CD1c-positive myeloid dendritic cell (primary cell): ENCODE measurements around the gene VSIG2.

Source experiments
- DNase-seq: peaks from one replicate; pipeline ENCODE4 v3.0.0-alpha.2; 2016; ENCODE audit errors: extremely low spot score

VSIG2 gene

DNA sequence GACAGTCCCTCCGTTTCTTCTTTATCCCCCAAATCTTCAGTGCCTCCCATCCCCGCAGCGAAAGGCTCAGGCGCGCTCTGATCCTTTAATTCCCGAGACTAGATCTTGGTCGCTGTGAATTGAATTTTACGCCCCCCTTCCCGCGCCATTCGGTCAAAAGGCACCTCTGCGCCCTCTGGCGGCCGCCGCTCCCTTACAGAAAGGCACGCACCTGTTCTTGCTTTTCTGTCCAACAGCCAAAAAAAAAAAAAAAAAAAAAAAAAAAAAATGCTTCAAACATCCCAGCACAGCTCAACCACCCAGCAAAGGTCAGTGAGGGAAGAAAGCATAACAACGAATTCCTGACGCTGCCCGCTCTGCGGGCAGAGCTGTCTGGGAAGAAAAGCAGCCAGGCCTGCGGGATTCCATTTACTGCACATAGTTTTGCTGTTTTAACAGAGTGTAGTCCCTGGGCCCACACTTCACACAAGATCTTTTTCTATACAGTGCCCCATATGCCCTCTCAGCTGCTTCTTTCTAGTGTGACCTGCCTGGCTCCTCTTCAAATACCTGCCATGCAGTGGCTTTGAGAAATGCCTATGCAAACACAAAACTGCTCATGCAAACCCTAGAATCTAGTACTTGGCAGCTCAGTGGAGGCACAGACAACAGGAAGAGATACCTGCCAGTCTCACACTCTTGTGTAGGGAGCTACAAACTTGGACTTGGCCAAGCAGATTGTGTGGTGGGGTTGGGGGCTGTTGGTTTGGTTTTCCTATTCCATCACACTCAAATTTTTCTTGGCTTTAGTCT is 11.3 kb upstream of the VSIG2 start:
- peak; percentile 66 for DNase-seq

DNA sequence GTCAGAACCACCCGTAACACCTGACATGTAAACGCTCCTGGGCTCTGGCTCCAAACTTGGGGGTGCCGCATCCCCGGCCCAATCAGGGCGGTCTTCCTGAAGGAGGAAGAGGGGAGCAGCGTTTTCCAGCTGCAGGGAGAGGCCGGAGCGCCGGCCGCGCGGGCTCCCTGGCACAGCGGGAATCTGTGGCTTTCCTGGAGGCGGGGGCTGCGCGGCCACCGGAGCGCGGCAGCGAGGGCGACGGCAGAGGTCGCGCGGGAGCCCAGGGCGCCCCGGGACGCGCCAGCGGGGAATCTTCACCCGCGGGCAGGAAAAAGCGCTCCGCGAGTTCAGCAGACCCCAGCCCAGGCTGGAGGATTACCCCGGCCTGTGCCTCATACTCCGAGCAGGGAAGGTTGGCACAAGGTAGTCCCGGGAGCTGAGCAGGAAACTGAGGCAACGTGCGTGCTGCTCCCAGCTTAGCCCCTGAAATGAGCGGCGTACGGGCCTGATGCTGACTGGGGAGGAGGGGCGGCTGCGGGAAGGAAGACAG is 10.6 kb upstream of the VSIG2 start:
- DNase-seq, result no peak

DNA sequence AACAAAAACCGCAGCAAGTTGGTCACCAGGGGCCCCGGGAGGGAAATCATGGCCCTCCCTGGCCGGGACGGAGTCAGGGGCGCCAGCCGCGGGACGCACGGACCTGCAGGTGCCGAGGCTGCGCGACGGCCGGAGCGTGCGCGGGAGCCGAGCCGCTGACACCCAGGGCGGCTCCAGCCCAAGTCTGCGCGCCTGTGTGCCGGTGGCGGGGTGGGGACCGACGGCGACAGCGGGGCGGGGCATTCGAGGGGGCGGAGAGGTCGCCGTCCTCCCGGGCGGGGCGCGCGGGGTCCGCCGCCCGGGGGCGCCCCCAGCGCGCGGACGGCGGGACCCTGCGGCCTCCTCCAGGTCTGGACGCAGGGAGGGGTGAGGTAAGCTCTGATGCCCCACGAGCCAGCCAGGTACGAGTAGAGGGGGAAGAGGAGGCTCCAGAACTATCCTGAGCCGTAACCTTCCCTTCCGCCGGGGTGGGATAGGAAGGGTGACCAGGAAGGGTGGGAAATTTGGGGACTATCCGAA is 10.1 kb upstream of the VSIG2 start, which contains the start of gene ESAM:
TSS of gene ESAM (minus strand) at position 186 of the 519 bp plus-strand sequence. CDS start at position 50, 136 bp downstream.
- DNase-seq, result peak; percentile 46

DNA sequence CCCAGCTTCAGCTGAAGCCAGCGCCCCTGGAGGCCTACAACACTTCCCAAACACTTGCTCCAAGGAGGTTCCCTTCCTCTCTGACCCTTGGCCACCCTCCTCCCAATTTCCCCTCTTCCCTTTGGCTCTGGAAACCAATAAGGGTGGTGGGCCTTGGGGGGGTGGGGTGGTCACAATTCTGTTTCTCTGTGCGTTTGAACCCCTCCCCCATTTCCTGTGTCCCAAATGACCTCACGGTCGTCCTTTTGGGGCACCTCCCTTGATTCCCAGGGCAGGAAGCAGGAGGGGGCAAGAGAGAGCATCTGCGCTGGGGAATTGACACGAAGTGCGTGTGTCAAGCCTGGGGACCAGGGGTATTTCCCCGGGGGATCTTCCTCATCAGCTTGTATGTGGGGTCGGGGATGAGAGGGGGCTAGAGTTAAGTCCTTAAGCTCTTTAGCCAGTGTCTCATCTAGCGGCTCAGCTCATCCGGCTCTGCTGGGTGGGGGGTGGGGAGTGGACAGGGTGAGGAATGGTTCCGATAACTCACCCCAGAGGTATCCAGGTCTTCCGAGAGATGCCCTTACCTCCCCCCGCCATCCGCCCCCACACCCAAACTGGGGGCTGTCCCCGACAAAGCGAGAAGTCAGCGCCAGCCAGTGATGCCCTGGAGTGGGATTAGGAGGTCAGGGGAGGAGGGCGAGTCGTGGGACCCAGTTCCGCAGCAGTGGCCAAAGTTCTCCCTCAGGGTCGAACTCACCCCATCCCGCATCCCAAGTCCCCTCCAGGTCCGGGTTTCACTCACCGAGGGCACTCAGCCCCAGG is 9.4 kb upstream of the VSIG2 start:
- DNase-seq, result no peak

DNA sequence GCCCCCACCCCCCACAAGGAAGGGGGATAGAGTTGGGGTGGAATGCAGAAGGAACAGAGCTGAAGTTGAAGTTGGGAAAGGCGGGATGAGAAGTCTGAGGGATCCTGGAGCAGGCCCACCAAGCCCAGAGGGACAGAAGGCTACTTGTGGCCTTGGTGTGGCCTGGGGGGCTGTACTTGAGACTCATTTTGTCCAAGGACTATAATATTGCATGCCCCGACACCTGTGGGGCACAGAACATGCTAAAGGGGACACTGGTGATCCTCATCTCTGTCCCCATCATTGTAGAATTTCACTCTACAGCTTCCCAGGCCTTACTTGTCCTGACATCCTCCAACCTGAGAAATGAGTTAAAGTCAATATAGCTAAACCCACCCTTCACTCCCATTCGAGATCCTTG is 8.8 kb upstream of the VSIG2 start:
- no peak for DNase-seq

DNA sequence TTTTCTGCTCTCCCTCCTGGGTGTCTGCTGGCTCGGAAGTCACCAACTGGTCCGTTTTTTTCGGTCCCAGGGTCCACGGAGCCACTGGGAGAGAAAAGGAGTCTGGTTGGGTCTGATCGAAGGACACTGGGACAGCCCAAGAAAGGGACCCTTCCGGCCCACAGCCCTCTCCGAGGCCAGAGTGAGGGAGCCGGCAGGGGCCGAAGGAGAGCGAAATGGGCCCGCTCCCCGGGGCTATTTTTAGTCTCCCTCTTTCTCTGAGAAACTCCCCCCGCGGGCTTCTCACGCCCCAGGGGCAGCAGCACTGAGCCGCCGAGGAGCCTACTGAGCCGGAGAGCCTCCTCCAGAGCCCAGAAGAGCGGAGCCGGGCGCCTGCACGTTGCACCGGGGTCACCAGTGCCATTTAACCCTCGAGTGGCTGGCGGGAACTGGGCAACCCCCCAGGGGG is 8.2 kb upstream of the VSIG2 start:
- no peak for DNase-seq

DNA sequence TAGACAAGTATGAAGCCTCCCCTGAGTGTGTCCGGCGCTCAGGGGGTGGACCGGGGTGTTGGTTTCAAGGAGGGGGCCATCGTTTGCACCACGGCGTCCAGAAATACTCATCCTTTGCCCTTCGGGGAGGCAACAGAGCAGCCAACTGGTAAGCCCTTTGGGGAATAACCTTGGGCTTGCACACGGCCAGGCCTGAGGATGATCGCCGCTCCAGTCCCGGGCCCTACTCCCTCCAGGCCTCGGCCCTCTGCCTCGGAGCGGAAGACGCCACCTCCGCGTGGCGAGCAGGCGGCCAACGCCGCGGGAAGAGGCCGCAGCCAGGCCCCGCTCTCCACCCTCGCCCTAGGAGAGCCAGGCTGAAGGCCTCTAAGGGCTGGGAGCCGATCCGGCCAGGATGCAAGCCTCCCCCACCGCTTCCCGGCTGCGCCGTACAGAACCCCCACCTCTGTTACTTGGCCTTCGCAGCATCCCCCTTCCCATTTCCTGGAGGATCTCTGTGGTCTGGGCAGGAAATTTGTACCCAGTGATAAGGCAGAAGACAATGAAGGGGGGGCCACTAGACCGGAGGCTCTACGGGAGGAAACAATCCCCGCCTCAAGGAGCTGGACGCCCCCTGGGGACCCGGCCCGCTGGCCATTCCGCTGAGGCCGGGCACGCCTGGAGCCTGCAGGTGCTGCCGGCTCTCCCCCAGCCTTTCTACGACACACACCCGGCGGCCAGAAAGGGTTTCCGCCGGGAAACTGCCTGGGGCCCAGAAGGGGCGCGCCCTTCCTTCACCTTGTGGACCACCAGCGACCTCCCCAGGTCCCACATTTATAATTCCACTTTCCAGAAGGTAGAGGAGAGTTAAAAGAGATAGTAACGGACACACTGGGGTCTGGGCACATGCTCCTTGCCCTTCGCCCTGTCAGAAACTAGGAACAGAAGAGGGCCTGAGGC is 7.5 kb upstream of the VSIG2 start:
- DNase-seq, result no peak

DNA sequence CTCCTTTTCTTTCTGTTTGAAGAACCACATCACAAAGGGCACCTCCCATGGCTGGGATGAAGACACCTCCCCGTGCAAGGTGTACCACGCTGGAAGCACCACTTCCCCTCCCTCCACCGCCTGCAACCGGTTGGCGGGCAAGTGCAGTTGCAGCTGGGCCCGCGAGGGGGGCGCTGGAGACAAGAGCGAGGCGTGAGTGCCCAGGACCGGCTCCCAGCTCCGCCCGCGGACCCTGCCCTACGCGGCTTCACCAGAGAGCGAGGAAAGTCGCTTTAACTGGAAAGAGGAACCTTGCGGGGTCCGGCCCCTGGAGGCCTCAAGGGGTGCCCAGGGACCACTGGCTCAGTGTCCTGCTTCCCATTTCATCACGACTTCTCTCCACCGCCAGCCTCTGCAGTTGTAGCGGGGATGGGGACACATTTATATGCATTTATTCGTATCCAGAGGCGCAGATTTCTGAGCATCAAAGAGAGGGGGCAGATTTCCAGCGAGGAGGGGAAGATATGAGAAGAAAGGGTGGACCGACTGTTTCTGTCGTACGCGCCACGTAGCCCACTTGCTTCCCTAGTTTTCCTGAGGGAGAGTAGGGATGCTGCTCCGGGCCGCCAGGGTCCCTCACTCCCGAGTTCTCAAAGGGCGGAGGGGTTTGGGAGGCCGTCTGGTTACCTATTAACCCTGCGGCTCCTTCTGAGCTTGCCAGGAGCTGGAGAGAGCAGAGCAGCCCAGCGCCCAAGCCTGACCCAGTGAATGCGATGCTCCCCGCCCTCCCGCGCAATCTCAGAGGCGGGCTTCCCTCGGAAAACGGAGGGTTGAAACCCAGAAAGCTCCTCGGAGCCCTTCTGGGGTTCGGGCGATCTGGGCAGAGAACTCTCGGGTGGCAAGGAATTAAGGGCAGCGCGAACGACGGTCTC is 6.6 kb upstream of the VSIG2 start:
- DNase-seq, result peak; percentile 93

DNA sequence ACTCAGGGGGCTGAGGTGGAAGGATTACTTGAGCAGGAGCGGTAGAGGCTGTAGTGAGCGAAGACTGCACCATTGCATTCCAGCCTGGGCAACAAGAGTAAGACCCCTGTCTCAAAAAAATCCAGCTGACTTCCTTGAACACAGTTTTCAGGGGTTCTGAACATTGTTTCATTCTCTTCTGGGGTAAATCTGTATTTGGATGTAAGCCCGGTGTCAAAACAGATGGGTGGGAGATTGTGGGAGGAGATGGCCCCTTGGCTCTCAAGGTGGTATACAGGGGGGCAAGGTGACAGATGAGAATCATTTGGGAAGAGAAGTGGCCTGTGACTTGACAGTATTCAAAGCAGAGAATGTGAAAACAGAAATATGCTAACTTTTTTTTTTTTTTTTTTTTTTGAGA is 5.3 kb upstream of the VSIG2 start:
- no peak for DNase-seq

DNA sequence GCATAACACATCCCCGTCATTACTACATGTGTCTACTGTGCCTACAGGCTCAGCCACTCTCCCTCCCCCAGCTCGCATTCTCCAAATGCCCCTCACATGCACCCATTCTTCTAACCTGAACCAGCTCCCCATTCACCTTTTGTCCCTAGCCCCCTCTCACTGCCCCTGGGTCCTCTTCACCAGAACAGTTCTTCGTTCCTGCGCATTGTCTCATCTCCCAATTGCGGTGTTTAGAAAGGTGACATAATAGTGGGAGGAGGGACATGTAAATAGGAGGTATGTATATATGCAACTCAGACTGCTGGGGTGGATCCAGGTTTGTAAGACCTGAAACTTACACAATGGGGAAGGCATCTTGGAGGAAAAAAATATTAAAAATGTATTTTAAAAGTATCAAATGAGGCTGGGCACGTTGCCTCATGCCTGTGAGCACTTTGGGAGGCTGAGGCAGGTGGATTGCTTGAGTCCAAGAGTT is 4.7 kb upstream of the VSIG2 start:
- DNase-seq, result no peak

DNA sequence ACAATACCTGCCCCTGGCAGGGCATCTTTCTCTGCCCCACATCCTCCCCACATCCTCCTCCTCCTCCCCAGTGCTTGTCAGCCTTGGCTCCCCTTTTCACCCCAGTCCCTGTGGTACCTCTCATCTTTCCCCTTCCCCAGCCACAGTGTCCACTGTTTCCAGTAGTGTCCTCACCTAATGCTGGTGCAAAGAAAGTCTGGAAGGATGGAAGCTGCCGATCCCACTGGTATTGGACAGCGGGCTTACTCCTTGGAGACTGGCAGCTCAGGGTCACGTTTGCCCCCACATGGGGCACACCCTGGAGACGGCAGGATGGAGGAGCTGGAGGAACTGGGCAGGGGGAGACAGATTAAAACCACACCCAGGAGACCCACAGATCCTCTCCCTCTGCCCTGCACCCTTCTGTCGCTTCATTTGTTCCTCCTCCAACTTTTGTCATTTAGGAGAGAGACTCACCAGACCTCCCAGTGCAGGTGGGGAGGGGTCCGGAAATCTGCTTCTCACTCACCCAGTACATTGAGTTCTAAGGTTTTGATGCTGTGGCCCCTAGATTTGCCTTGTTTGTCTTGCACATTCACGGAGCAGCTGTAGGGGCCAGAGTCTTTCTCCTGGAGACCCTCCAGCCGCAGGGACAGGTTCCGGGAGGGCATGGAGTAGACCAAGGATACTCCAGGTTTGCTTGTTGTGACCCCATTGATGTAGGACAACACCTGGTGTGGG is 4.1 kb upstream of the VSIG2 start:
- DNase-seq, result no peak

DNA sequence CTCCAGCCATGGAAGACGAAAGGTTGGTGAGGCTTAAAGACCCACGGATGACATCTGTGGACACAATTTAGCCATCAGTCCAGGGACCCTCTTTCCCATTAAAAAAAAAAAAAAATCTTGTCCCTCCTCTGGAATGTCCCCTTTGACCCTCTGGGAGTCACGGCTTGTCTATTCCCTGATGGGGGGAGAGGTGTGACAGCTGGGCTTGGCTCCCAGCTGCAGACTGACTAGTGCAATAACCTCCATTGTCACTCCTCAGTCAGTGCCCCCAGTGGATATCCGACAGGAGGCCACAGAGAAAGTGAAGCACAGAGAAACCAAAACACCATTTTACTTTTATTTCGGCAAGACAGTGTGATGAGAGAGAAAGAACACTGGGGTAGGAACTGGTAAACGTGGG is 2.7 kb upstream of the VSIG2 start:
- DNase-seq, result no peak

DNA sequence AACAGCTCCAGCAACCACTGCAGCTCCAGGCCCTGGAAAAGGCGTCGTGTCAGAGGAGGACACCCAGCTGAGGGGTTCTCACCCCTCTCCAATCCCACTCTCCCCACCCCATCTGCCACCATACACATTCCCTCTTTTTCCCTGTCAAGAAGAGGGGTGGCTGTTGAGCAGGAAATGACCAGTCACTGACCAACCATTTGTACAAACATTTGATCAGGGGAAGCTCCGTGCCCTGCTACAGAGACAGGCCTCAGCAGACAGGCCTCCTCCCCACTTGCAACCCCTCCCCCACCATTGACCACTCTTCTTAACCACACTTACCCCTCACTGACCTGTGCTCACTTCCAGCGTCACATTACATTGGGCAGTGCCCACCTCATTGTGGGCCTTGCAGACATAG is 2.3 kb upstream of the VSIG2 start:
- no peak for DNase-seq

DNA sequence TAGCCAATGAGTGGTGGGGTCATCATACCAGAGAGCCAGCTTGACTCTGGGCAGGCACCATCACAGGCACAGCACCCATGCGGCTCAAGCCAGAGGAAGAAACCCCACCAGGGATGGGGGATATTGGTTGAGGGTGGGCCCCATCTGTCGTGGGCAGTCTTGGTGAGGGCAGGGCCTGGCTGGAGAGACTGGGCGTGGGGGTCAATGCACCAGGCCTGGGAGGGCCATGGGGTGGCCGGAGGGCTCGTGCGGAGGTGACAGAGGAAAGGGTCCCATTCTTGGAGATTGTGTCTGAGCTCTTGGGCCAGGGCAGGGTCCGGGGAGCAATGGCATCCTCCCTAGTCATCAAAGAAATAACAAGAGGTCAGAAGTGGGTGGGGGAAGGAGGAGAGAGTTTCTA is 1.6 kb upstream of the VSIG2 start:
- DNase-seq, result no peak

DNA sequence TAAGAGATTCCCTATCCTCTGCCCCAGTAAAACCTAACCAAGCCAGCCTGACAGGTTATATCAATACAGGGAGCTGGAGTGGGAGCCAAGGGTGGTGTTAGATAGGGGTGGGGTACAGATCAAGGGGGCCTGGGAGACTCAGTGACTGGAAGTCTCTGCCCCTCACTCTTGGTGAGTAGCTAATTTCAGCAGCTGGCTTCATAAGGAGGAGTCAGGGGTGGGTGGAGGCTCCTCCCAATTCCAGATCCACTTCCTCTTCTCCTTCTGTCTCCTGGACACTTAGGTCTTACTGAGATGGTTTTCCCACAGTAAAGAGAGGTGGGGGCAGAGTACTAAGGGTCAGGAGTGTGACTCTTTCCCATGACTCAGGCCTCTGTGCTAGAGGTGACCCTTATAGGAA is 1.1 kb upstream of the VSIG2 start:
- DNase-seq, result peak; percentile 71

DNA sequence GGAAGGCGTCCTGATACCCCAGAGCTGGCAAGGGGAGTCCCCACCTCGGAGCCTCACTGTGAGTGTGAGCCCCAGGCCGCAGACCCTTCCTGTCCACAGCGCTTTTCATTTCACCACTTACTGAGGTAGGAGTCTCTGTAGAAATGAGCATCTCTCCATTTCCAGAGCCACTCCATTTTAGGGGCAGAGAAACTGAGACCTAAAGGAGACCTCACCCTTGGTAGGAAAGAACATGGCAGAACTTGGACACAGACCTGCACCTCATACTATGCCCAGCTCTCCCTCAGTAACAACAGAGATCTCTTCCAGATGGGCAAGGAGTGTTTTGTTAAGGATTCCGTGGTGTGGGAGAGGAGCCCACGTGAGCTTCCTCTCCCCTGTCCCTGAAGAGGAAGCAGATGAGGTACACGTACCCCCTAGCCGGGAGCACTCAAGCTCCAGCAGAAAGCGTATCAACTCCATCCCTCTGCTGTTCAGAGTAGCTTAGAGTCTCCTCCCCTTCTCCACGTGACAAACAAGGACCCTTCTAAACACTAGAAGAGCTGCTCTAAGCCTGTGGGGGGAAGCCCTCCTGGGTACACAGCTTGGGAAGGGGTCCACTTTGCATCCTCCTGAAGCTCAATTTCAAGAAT is 532 bp upstream of the VSIG2 start:
- peak; percentile 57 for DNase-seq

DNA sequence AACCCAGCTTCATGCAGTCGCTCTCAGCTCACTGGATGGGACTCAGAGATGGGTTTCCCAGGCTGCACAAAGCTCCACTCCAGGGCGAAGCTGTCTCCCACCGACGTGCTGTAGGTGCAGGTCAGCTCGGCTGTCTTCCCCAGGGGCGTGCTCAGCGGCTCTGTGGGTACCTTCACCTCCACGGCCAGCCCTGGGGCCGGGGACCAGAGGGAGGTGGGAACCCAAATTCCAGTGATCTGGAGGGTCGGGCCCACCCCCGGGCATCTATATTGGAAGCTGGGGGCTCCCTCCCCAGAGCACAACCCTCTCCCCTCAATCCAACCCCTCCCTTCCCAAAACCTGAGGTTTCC is 689 bp downstream of the VSIG2 start:
- no peak for DNase-seq

DNA sequence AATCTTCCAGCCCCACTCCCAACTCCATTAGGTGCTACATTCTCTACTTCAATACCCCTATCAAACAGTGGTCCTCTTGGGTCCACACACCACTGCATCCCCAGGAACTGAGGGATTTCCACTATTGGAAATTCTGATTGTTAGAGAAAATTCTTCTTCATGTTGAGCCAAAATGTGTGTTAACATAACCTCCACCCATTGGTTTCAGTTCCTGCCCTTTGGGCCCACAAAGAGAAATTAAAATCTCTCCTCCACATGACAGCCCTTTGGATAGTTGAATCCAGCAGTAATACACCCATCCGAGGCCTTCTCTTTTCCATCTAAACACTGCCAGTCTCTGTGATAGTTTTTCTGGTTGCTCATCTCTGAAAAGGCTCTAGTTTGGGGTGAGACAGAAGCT is 2.1 kb downstream of the VSIG2 start:
- peak; percentile 61 for DNase-seq
